Measurements from ENCODE around the gene UFSP1.
"Not testable (repeated sequence)": the region's sequence is repeated elsewhere in the genome, so short reads cannot be mapped to it uniquely, and the experiment has no call there.

The UFSP1 gene

DNA sequence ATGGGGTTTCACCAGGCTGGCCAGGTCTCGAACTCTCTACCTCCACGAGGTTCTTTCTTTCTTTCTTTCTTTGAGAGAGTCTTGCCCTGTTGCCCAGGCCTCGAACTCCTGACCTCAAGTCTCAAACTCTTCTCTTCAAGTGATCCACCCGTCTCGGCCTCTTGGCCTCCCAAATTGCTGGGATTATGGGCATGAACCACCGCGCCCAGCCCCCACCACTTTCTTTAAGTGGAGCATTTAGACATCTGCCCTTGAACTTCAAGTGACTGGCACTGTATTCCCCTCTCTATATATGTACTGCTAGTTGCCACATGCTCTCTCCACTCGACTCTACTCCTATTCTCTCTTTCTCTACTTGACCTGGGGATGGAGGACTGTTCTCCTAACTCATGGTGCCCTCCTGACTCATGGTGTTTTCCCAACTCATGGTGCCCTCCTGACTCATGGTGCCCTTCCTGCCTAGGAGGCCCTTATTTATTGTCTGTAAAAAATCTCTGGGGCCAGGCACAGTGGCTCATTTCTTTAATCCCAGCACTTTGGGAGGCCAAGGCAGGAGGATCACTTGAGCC is 25.4 kb upstream of the UFSP1 start:
- TF ChIP-seq, protein P1, sequence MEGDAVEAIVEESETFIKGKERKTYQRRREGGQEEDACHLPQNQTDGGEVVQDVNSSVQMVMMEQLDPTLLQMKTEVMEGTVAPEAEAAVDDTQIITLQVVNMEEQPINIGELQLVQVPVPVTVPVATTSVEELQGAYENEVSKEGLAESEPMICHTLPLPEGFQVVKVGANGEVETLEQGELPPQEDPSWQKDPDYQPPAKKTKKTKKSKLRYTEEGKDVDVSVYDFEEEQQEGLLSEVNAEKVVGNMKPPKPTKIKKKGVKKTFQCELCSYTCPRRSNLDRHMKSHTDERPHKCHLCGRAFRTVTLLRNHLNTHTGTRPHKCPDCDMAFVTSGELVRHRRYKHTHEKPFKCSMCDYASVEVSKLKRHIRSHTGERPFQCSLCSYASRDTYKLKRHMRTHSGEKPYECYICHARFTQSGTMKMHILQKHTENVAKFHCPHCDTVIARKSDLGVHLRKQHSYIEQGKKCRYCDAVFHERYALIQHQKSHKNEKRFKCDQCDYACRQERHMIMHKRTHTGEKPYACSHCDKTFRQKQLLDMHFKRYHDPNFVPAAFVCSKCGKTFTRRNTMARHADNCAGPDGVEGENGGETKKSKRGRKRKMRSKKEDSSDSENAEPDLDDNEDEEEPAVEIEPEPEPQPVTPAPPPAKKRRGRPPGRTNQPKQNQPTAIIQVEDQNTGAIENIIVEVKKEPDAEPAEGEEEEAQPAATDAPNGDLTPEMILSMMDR (conservative IDR thresholded peaks at IDR 0.05; ENCODE audit: low read depth, low read length): no peak
- H3K4me3 ChIP-seq (ENCODE audit: low read depth, low read length): no peak overlapping the region
- no peak for DNase-seq (ENCODE audit: low read depth)

DNA sequence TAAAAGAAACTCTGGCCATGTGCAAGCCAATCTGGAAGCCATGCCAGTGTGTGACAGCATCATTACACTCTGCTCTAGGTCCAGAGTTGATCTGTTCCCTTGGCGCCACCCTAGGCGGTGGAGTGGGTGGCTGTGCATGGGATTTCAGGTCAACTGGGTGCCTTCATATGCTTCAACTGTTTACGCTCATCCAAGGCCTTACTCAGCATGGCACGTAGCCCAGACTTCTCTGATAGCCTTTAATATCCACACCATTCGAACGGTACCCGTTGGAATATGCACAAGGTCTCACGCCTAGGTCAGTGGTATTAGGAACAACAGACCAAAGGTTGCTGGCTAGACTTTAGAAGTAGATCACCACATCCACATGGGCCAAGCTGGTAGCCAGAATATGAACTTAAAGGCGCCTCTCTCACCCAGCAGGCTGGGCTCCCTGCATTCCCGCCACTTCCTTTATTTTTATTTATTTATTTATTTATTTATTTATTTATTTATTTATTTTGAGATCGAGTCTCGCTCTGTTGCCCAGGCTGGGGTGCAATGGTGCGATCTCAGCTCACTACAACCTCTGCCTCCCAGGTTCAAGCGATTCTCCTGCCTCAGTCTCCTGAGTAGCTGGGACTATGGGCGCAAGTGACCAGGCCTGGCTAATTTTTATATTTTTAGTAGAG is 24.8 kb upstream of the UFSP1 start:
- H3K4me3 ChIP-seq (ENCODE audit: low read depth, low read length): no peak overlapping the region
- no peak for DNase-seq (ENCODE audit: low read depth)
- TF ChIP-seq, protein P1 (conservative IDR thresholded peaks at IDR 0.05; ENCODE audit: low read depth, low read length): no peak

DNA sequence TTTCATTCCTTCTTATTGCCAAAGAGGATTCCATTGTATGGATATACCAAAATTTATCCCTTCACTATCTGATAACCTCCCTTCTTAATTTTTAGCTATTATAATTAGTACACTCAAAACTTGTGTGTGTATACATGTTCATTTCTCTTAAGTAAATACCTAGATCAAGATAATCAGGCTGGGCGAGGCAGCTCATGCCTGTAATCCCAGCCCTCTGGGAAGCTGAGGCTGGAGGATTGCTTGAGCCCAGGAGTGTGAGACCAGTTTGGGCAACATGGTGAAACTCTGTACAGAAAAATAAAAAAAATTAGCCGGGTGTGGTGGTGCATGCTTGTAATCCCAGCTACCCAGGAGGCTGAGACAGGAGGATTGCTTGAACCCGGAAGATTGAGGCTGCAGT is 22.0 kb upstream of the UFSP1 start:
- no peak for DNase-seq (ENCODE audit: low read depth)
- no peak overlapping the region for H3K4me3 ChIP-seq (ENCODE audit: low read depth, low read length)
- TF ChIP-seq, protein P1 (conservative IDR thresholded peaks at IDR 0.05; ENCODE audit: low read depth, low read length): no peak

DNA sequence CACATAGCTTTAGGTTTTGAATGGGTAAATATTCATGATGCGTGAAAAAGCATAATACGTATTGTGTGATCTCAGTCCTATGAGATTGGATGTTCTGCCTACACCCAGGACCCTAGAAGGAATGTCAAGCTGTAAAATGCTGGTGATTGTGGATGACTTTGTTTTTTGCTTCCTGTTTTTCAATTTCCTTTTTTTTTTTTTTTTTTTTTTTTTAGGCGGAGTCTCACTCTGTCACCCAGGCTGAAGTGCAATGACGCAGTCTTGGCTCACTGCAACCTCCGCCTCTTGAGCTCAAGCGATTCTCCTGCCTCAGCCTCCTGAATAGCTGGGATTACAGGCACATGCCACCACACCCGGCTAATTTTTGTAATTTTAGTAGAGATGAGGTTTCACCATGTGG is 20.9 kb upstream of the UFSP1 start:
- not testable (repeated sequence) for DNase-seq (ENCODE audit: low read depth); H3K4me3 ChIP-seq (ENCODE audit: low read depth, low read length)

DNA sequence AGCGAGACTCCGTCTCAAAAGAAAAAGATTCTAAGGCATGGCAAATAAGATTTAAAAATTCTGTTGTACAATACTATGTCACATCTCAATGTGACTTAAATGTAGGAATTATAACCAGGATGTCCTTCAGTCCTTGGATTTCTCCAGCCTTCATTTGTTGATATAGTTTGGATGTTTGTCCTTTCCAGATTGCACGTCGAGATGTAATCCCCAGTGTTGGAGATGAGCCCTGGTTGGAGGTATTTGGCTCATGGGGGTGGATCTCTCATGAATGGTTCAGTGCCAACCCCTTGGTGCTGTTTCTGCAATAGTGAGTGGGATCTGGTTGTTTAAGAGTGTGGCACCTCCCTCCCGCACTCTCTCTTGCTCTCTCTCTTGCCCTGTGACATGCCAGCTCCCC is 19.0 kb upstream of the UFSP1 start:
- H3K4me3 ChIP-seq (ENCODE audit: low read depth, low read length): no peak overlapping the region
- TF ChIP-seq, protein P1 (conservative IDR thresholded peaks at IDR 0.05; ENCODE audit: low read depth, low read length): no peak
- no peak for DNase-seq (ENCODE audit: low read depth)

DNA sequence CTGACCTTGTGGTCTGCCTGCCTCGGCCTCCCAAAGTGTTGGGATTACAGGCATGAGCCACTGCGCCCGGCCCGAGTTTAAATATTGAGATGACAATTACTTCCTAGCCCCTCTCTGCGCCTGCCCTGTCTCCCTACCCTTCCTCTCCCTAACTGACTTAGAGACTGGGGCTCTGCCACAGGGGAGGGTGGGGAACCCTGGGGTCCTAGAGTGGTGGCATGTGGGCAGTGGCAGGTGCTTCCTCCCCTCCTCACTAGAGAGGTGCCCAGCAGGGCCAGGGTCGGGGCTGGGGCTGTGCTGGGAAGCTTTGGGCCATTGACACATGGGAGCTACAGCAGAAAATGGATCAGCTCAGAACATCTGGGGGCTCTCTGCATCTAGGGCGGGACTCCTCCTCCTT is 13.1 kb upstream of the UFSP1 start:
- DNase-seq (ENCODE audit: low read depth): no peak
- no peak overlapping the region for H3K4me3 ChIP-seq (ENCODE audit: low read depth, low read length)
- TF ChIP-seq, protein P1 (conservative IDR thresholded peaks at IDR 0.05; ENCODE audit: low read depth, low read length): no peak

DNA sequence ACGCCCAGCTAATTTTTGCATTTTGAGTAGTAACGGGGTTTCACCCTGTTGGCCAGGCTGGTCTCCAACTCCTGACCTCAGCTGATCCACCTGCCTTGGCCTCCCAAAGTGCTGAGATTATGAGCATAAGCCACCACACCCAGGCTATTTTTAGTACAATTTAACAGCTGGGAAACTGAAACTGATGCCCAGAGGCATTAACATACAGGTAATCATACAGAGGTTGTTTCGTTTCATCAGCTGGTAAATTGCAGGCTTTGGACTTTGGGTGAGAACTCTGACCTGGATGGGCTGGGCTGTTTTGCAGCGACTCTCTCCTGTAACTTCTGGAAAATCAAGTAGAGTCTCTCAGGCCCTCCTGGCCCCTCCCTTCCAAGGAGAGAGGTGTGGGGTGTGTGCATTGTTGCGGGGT is 12.4 kb upstream of the UFSP1 start:
- DNase-seq (ENCODE audit: low read depth): no peak
- H3K4me3 ChIP-seq (ENCODE audit: low read depth, low read length): no peak overlapping the region
- TF ChIP-seq, protein P1 (conservative IDR thresholded peaks at IDR 0.05; ENCODE audit: low read depth, low read length): no peak
